Activated CD4-positive, CD25-positive, alpha-beta regulatory T cell treated with anti-CD3 and anti-CD28 coated beads, Interleukin-2, amount 50 U/mL, for 72 hours (primary cell): ENCODE results near the gene AWAT2.

ENCODE experiments used
- DNase-seq: peaks from one replicate; pipeline ENCODE4 v3.0.0; 2021

The AWAT2 gene

DNA sequence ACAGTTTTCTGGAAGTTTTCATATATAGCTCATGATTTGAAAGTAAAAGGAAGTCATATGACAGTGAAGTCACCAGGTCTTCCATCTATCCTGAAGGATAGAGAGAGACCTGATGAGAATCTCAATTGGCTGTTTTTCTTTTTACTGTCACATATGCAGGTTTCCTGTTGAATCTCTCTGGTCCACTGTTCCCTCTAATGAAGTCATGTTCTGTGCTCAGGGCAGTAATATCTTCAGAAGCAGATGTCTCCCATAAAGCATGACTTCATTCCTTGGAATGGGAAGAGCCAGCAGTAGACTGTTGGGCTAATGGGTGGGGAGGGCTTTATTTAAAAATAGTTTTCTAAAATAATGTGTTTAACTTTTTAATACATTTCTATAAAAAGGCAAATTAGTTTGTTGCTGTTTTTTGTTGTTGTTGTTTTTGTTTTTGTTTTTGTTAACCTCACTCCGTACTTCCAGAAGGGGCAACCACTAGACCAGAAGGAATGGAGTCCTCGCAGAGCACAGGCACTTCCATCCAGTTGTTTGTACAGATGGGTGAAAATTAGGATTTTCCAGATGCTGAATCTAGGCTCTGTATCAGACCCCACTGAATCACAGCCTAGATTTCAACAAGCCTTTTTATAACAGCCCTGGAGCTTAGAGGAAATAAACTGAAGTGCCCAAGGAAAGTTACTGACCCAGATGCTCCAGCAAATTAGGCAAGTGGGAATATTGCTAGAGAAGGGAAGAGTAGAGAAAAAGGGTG lies 54.2 kb downstream of the AWAT2 start:
- DNase-seq, result no peak

DNA sequence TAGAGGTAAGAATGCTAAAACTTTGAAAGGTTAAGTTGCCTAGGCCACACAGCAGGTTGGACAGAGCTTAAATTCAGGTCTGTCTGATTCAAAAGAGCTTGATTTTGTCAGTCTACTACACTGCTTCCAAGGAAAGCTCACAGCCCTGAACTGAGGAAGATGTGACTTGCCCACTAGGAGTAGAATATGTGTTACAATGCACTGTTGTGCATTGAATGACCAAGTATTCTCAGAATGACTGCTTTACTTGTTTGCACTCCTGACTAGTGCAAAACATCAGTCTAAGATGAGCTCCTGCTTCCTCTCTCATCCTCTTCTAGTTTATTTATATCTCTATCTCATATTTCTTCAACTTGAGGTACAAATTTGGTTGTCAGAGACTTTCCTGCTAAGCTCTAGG lies 56.2 kb downstream of the AWAT2 start:
- no peak for DNase-seq

DNA sequence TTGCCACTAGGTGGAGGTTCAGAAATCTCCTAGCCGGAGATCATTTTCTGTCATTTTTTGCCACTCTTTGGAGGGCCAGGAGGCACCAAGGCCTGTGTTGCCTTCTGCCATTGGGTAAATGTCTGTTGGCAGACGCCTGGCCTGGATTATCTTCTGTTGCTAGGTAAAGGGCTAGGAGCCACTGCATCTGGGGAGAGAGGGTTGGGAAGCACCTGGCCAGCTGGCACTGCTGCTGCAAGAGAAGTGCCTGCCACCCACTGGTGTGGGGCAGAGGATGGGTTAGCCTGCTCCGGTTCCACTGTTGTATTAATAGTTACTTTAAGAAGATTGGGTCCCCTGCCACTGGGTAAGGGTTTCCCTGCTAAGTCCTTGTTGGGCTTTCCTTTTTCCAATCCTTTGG lies 58.1 kb downstream of the AWAT2 start:
- no peak for DNase-seq
